ENCODE results near the gene OAF.

OAF gene

GRCh38 chr11:120228794-120229384 lies 18.1 kb downstream of the OAF start:
- FAIRE-seq (no peak), DNase-seq (ENCODE audit: insufficient read length, low spot score) (no peak)
- no peak for TF ChIP-seq CTCF (IDR thresholded peaks at IDR 0.05; ENCODE audit: insufficient read depth, missing control alignments)

- TF ChIP-seq CTCF (IDR thresholded peaks at IDR 0.05; ENCODE audit: insufficient read depth, missing control alignments) = peak; percentile 64
- FAIRE-seq (no peak), DNase-seq (ENCODE audit: insufficient read length, low spot score) (no peak)
Observed at GRCh38 chr11:120229451-120230424, 18.9 kb downstream of the OAF start.

GRCh38 chr11:120230433-120231071 lies 19.7 kb downstream of the OAF start:
- DNase-seq (ENCODE audit: insufficient read length, low spot score) = no peak
- FAIRE-seq = no peak
- no peak for TF ChIP-seq CTCF (IDR thresholded peaks at IDR 0.05; ENCODE audit: insufficient read depth, missing control alignments)

GRCh38 chr11:120231963-120232362 lies 21.1 kb downstream of the OAF start:
- DNase-seq (ENCODE audit: insufficient read length, low spot score) (no peak), FAIRE-seq (no peak)
- no peak for TF ChIP-seq CTCF (IDR thresholded peaks at IDR 0.05; ENCODE audit: insufficient read depth, missing control alignments)

GRCh38 chr11:120233207-120233803 lies 22.5 kb downstream of the OAF start:
- no peak for DNase-seq (ENCODE audit: insufficient read length, low spot score)
- no peak for FAIRE-seq
- no peak for TF ChIP-seq CTCF (IDR thresholded peaks at IDR 0.05; ENCODE audit: insufficient read depth, missing control alignments)

GRCh38 chr11:120235024-120235628 lies 24.3 kb downstream of the OAF start:
- peak; percentile 93 for TF ChIP-seq CTCF (IDR thresholded peaks at IDR 0.05; ENCODE audit: insufficient read depth, missing control alignments)
- DNase-seq (ENCODE audit: insufficient read length, low spot score) (peak; percentile 77), FAIRE-seq (no peak)

All from D721Med (cell line).